Activated CD4-positive, alpha-beta T cell treated with anti-CD3 and anti-CD28 coated beads, Interleukin-2, amount 50 U/mL, for 4 hours (primary cell): ENCODE measurements around the gene SIL1.
"Not testable (repeated sequence)": the region's sequence is repeated elsewhere in the genome, so short reads cannot be mapped to it uniquely, and the experiment has no call there.

Source experiments
- DNase-seq, 2 experiments: peaks; one replicate each; pipeline ENCODE4 v3.0.0-alpha.2; 2020

SIL1 gene

GRCh38 chr5:139103762-139104161 is 94.4 kb downstream of the SIL1 start:
- DNase-seq, result no peak

- DNase-seq, result no peak
Observed at GRCh38 chr5:139100825-139101224, 97.3 kb downstream of the SIL1 start.

- no peak for DNase-seq
Observed at GRCh38 chr5:139094154-139095131, 103.7 kb downstream of the SIL1 start.

GRCh38 chr5:139092741-139093343 is 105.3 kb downstream of the SIL1 start:
- no peak for DNase-seq

GRCh38 chr5:139091439-139092156 is 106.6 kb downstream of the SIL1 start:
- no peak for DNase-seq

- no peak for DNase-seq
Observed at GRCh38 chr5:139090581-139090980, 107.6 kb downstream of the SIL1 start.

- no peak for DNase-seq
Observed at GRCh38 chr5:139088024-139088423, 110.1 kb downstream of the SIL1 start.

- no peak for DNase-seq
Observed at GRCh38 chr5:139082813-139083498, 115.2 kb downstream of the SIL1 start.

- no peak for DNase-seq
Observed at GRCh38 chr5:139079991-139080610, 118.1 kb downstream of the SIL1 start.

GRCh38 chr5:139079225-139079990 is 118.8 kb downstream of the SIL1 start:
- DNase-seq, result no peak

GRCh38 chr5:139078345-139078744 is 119.8 kb downstream of the SIL1 start:
- DNase-seq, result no peak

GRCh38 chr5:139077899-139078298 is 120.3 kb downstream of the SIL1 start:
- DNase-seq, result no peak

GRCh38 chr5:139076111-139076510 is 122.1 kb downstream of the SIL1 start:
- DNase-seq, result no peak

GRCh38 chr5:139075066-139076050 is 122.8 kb downstream of the SIL1 start:
- DNase-seq, result no peak

- not testable (repeated sequence) for DNase-seq
Observed at GRCh38 chr5:139073956-139074355, 124.2 kb downstream of the SIL1 start.

GRCh38 chr5:139068494-139069151 is 129.5 kb downstream of the SIL1 start:
- no peak for DNase-seq

- no peak for DNase-seq
Observed at GRCh38 chr5:139068060-139068459, 130.1 kb downstream of the SIL1 start.

- no peak for DNase-seq
Observed at GRCh38 chr5:139065306-139065705, 132.9 kb downstream of the SIL1 start.

GRCh38 chr5:139064613-139065012 is 133.6 kb downstream of the SIL1 start:
- no peak for DNase-seq

- no peak for DNase-seq
Observed at GRCh38 chr5:139063664-139064054, 134.5 kb downstream of the SIL1 start.
